ENCODE results near the gene MED26. TPM values are rescaled to one million over a fixed set of nuclear protein-coding genes. Genes with fewer than 3 reads are reported as not detected.

The MED26 gene
- total and polyA plus RNA-seq, 2 of the 13 experiments (the other 11 are each of a cell fraction or from before 2014, with no cell fraction given): 3.5 to 3.8 TPM

DNA sequence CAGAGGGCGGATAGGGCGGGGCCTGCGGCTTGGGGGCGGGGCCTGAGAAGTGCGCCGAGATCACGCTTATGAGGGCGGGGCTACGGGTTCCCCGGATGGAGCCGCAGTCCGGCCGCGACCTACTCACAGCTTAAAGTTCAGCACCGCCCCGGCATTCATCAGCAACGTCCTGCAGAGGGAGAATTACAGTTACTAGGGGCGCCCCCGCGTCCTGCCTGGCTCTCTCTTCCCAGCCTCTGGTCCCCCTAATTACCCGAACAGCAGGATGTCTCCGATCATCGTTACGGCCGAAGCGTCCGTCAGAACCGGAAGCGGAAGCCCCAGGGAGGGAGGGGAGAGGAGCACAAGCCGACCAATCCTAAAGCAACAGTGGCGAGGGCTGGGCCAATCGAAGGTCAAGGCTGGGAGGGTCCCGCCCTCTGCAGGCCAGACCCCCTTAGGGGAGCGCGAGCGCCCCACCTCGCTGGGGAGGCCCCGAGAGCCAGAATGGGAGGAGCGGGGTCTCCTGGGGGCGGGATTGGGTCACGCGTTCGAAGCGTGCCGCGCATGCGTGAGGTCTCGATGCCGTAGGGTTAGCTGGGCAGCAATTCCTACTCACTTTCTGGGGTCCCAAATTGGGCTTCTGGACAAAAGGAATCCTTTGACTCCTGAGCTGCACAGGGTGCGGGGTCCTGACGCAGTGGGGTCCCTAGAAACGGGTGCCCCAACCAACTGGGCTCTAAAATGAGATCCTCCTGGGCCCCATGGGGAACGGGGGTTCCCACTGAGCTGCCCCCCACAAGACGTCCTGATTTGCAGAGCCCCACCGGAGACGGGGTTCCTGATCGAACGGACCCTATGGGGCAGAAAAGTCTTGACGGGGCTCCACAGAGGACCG is 32.1 kb upstream of the MED26 start, which contains the start of gene SMIM7 (continued):
- TF ChIP-seq, protein P1, sequence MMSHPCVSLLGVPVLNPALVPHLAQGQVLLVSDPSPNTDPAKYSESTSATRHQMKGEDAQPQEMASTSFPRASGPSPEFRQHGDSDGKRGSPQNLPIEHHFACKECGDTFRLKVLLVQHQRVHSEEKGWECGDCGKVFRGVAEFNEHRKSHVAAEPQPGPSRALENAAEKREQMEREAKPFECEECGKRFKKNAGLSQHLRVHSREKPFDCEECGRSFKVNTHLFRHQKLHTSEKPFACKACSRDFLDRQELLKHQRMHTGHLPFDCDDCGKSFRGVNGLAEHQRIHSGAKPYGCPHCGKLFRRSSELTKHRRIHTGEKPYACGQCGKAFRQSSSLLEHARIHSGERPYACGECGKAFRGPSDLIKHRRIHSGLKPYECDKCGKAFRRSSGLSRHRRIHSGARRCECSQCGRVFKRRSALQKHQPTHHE (CRISPR knock-in tag; IDR thresholded peaks at IDR 0.05; ENCODE audit: borderline replicate concordance): no peak; the same call in 1 of the 2 replicates
- TF ChIP-seq NR1H2 (CRISPR knock-in tag; IDR thresholded peaks at IDR 0.05; ENCODE audit: borderline replicate concordance, low read depth) (no peak), ZFY (CRISPR knock-in tag; IDR thresholded peaks at IDR 0.05) (peak; percentile 89), ZNF605 (CRISPR knock-in tag; IDR thresholded peaks at IDR 0.05) (0 out of 2 replicates have a peak, but pooled peaks have one; percentile 10), HMGA1 (CRISPR knock-in tag; conservative IDR thresholded peaks at IDR 0.05) (no peak), NONO (IDR thresholded peaks at IDR 0.05) (no peak), NONO (CRISPR knock-in tag; conservative IDR thresholded peaks at IDR 0.05) (peak; percentile 60), ZNF430 (CRISPR knock-in tag; IDR thresholded peaks at IDR 0.05) (0 out of 2 replicates have a peak, but pooled peaks have one; percentile 7), ZNF598 (CRISPR knock-in tag; IDR thresholded peaks at IDR 0.05; ENCODE audit: borderline replicate concordance) (peak; percentile 68; the same call in 1 of the 2 replicates), USF2 (IDR thresholded peaks at IDR 0.05; ENCODE audit: low read depth, low read length) (peak; percentile 40; the same call in 1 of the 2 replicates), USF2 (CRISPR knock-in tag; IDR thresholded peaks at IDR 0.05; ENCODE audit: borderline replicate concordance) (no peak), EHMT2 (IDR thresholded peaks at IDR 0.05; ENCODE audit: borderline replicate concordance, low read depth, low read length) (no peak), ZNF326 (CRISPR knock-in tag; IDR thresholded peaks at IDR 0.05; ENCODE audit: borderline replicate concordance) (no peak), TEF (CRISPR knock-in tag; IDR thresholded peaks at IDR 0.05) (0 out of 2 replicates have a peak, but pooled peaks have one; percentile 13), ZNF383 (CRISPR knock-in tag; IDR thresholded peaks at IDR 0.05; ENCODE audit: borderline replicate concordance) (no peak), ZNF597 (CRISPR knock-in tag; IDR thresholded peaks at IDR 0.05) (no peak), PLSCR1 (CRISPR knock-in tag; IDR thresholded peaks at IDR 0.05; ENCODE audit: borderline replicate concordance) (no peak), ZNF607 (CRISPR knock-in tag; IDR thresholded peaks at IDR 0.05; ENCODE audit: borderline replicate concordance) (peak; percentile 29; the same call in 1 of the 2 replicates)
- TF ChIP-seq, protein P2, sequence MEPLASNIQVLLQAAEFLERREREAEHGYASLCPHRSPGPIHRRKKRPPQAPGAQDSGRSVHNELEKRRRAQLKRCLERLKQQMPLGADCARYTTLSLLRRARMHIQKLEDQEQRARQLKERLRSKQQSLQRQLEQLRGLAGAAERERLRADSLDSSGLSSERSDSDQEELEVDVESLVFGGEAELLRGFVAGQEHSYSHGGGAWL (CRISPR knock-in tag; IDR thresholded peaks at IDR 0.05): no peak; the same call in 1 of the 2 replicates
- TF ChIP-seq, protein P3, sequence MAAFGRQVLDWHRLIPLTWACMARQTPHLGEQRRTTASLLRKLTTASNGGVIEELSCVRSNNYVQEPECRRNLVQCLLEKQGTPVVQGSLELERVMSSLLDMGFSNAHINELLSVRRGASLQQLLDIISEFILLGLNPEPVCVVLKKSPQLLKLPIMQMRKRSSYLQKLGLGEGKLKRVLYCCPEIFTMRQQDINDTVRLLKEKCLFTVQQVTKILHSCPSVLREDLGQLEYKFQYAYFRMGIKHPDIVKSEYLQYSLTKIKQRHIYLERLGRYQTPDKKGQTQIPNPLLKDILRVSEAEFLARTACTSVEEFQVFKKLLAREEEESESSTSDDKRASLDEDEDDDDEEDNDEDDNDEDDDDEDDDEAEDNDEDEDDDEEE (CRISPR knock-in tag; IDR thresholded peaks at IDR 0.05): no peak
